ENCODE measurements around the gene CRYBA2. TPM values are rescaled to one million over a fixed set of nuclear protein-coding genes. Genes with fewer than 3 reads are reported as not detected.

CRYBA2 gene
- total and polyA plus RNA-seq, 2 experiments from 2014 or later: not detected

- no peak overlapping the region for H3K4me3 ChIP-seq
- Mint-ChIP-seq H3K9me3 (no peaks in the 10 kb centered on the region), H3K27me3 (ENCODE audit: insufficient read depth, low read depth, poor library complexity) (peaks cover 4% of the 10 kb centered on the region), H3K27ac (no peak overlapping the region), H3K36me3 (ENCODE audit: low read depth) (no peaks in the 10 kb centered on the region), H3K4me3 (no peak overlapping the region), H3K4me1 (no peaks in the 10 kb centered on the region; the same call in 2 of the 3 replicates)
- DNase-seq (ENCODE audit: low spot score) (no peak), ATAC-seq (no peak)
- H3K27ac ChIP-seq (ENCODE audit: low read depth): no peak overlapping the region
- H4K20me1 ChIP-seq (replicated peaks; ENCODE audit: insufficient read depth): no peaks in the 10 kb centered on the region
- H3K4me2 ChIP-seq: no peak overlapping the region
- no peak overlapping the region for H2AFZ ChIP-seq
- no peak for TF ChIP-seq STAT1 (IDR thresholded peaks at IDR 0.05; ENCODE audit: unreplicated experiment)
- no peak for TF ChIP-seq ZNF462 (CRISPR knock-in tag; IDR thresholded peaks at IDR 0.05)
- TF ChIP-seq, protein P1, sequence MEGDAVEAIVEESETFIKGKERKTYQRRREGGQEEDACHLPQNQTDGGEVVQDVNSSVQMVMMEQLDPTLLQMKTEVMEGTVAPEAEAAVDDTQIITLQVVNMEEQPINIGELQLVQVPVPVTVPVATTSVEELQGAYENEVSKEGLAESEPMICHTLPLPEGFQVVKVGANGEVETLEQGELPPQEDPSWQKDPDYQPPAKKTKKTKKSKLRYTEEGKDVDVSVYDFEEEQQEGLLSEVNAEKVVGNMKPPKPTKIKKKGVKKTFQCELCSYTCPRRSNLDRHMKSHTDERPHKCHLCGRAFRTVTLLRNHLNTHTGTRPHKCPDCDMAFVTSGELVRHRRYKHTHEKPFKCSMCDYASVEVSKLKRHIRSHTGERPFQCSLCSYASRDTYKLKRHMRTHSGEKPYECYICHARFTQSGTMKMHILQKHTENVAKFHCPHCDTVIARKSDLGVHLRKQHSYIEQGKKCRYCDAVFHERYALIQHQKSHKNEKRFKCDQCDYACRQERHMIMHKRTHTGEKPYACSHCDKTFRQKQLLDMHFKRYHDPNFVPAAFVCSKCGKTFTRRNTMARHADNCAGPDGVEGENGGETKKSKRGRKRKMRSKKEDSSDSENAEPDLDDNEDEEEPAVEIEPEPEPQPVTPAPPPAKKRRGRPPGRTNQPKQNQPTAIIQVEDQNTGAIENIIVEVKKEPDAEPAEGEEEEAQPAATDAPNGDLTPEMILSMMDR (conservative IDR thresholded peaks at IDR 0.05; ENCODE audit: low read depth in 2 of 2): no peak
- TF ChIP-seq POLR2AphosphoS5 (IDR thresholded peaks at IDR 0.05; ENCODE audit: low read depth): no peak
- TF ChIP-seq NANOG (IDR thresholded peaks at IDR 0.05; ENCODE audit: borderline replicate concordance): no peak
- no peak for TF ChIP-seq REST (IDR thresholded peaks at IDR 0.05; ENCODE audit: unreplicated experiment)
- no peaks in the 10 kb centered on the region for H3K4me1 ChIP-seq (ENCODE audit: insufficient read depth)
- no peaks in the 10 kb centered on the region for H3F3A ChIP-seq (replicated peaks; ENCODE audit: low read depth)
- no peaks in the 10 kb centered on the region for H3K9me2 ChIP-seq (ENCODE audit: insufficient read depth)
- H3K36me3 ChIP-seq (ENCODE audit: insufficient read depth): no peaks in the 10 kb centered on the region
- H3K27me3 ChIP-seq (ENCODE audit: insufficient read depth): no peaks in the 10 kb centered on the region
- H3K79me2 ChIP-seq (replicated peaks; ENCODE audit: insufficient read depth): no peaks in the 10 kb centered on the region
These were observed 29.4 kb upstream of the CRYBA2 start for GRCh38 chr2:219022616-219023015.
